SK-N-SH (cell line): Measurements from ENCODE around the gene ECSCR. TPM values are rescaled to one million over a fixed set of nuclear protein-coding genes. Genes with fewer than 3 reads are reported as not detected.
"Not testable (repeated sequence)": the region's sequence is repeated elsewhere in the genome, so short reads cannot be mapped to it uniquely, and the experiment has no call there.

ENCODE experiments used
- CTCF ChIA-PET: fragments of 300-600, 350-600 bp; formaldehyde crosslinking; extraction: SDS; loops from one replicate; lab custom pipeline; 2021; lab: Yijun Ruan, JAX
- POLR2A ChIA-PET: fragments of 350-600 bp; sonication (Branson Sonifier 250); formaldehyde crosslinking; extraction: SDS; loops from one replicate; lab custom pipeline; 2020; ENCODE audit warnings: antibody characterized with exemption, inconsistent platforms; lab: Yijun Ruan, JAX
- DNase-seq: peaks from one replicate; pipeline ENCODE4 v3.0.0; 2012
- H2AFZ ChIP-seq: fragments of 200-600 bp; sonication (generic); 2 replicates; pipeline ENCODE4 v1.8.1; 2016; ENCODE audit warnings: antibody characterized with exemption, mild to moderate bottlenecking, low read depth
- H3F3A ChIP-seq: fragments of 200-600 bp; sonication (generic); replicated peaks from 2 replicates; pipeline ENCODE3; 2016; ENCODE audit warnings: antibody characterized with exemption, mild to moderate bottlenecking; ENCODE audit not compliant: insufficient read depth
- H3K27ac ChIP-seq, 2 experiments: fragments of 200-500 bp in 1 of 2; fragments of 200-600 bp in 1 of 2; sonication (Bioruptor generic) in 1 of 2; sonication (generic), shearing (Covaris generic) in 1 of 2; 2 replicates each; pipeline versions ENCODE4 v1.5.1 to v1.6.1; 2014 to 2016; ENCODE audit warnings: low read depth in 2 of 2, inconsistent platforms in 1 of 2, low read length in 1 of 2, mild to moderate bottlenecking in 1 of 2, mixed read lengths in 1 of 2
- H3K27me3 ChIP-seq: fragments of 200-600 bp; sonication (generic), shearing (Covaris generic); 2 replicates; pipeline ENCODE4 v1.6.1; 2016; ENCODE audit warnings: mixed run types; ENCODE audit not compliant: insufficient read depth
- H3K36me3 ChIP-seq, 2 experiments: fragments of 200-500 bp in 1 of 2; fragments of 200-600 bp in 1 of 2; sonication (Bioruptor generic) in 1 of 2; sonication (generic) in 1 of 2; replicated peaks in 1 of 2; 2 replicates each; pipeline versions ENCODE3 to v1.5.1; 2014 to 2016; ENCODE audit warnings: low read length in 1 of 2, mild to moderate bottlenecking in 1 of 2; ENCODE audit not compliant: insufficient read depth in 2 of 2, control insufficient read depth in 1 of 2
- H3K4me1 ChIP-seq, 2 experiments: fragments of 200-500 bp in 1 of 2; fragments of 200-600 bp in 1 of 2; sonication (Bioruptor generic) in 1 of 2; sonication (generic), shearing (Covaris generic) in 1 of 2; 2 replicates each; pipeline versions ENCODE4 v1.5.1 to v1.6.1; 2014 to 2016; ENCODE audit warnings: low read depth in 1 of 2, low read length in 1 of 2, mixed run types in 1 of 2; ENCODE audit not compliant: insufficient read depth in 2 of 2, control insufficient read depth in 1 of 2
- H3K4me2 ChIP-seq: fragments of 200-600 bp; sonication (generic), shearing (Covaris generic); 2 replicates; pipeline ENCODE4 v1.6.1; 2017; ENCODE audit warnings: mixed run types
- H3K4me3 ChIP-seq, 2 experiments: fragments of 200-500 bp in 1 of 2; fragments of 200-600 bp in 1 of 2; sonication (Bioruptor generic) in 1 of 2; sonication (generic), shearing (Covaris generic) in 1 of 2; 2 replicates each; pipeline versions ENCODE4 v1.5.1 to v1.8.1; 2014 to 2016; ENCODE audit warnings: low read depth in 2 of 2, inconsistent platforms in 1 of 2, low read length in 1 of 2, mild to moderate bottlenecking in 1 of 2, mixed read lengths in 1 of 2, moderate library complexity in 1 of 2
- H3K79me2 ChIP-seq: fragments of 200-600 bp; sonication (generic); 2 replicates; pipeline ENCODE4 v1.8.1; 2017; ENCODE audit warnings: mild to moderate bottlenecking; ENCODE audit not compliant: insufficient read depth
- H3K9ac ChIP-seq: fragments of 200-600 bp; sonication (generic); 2 replicates; pipeline ENCODE4 v1.6.1; 2017; ENCODE audit warnings: mixed run types
- H3K9me2 ChIP-seq: fragments of 200-600 bp; sonication (generic); 2 replicates; pipeline ENCODE4 v1.6.1; 2017; ENCODE audit warnings: mixed run types
- H3K9me3 ChIP-seq: fragments of 200-600 bp; sonication (generic); 2 replicates; pipeline ENCODE4 v1.6.1; 2017; ENCODE audit warnings: mixed run types, mild to moderate bottlenecking, moderate library complexity
- H4K20me1 ChIP-seq: fragments of 200-600 bp; sonication (generic); 2 replicates; pipeline ENCODE4 v1.6.1; 2017; ENCODE audit warnings: mild to moderate bottlenecking, mixed run types; ENCODE audit not compliant: insufficient read depth
- EP300 ChIP-seq, 2 experiments: IDR thresholded peaks; 2 replicates each; pipeline versions ENCODE4 v1.4.0 to v1.6.1; 2012; ENCODE audit warnings: borderline replicate concordance in 1 of 2, low read depth in 1 of 2, low read length in 1 of 2
- EZH2phosphoT487 ChIP-seq: fragments of 200-600 bp; sonication (generic); IDR thresholded peaks from 2 replicates; pipeline ENCODE4 v1.6.1; 2017; ENCODE audit warnings: low read depth, mixed run types, mild to moderate bottlenecking, antibody characterized with exemption, moderate library complexity, borderline replicate concordance
- FOXM1 ChIP-seq: IDR thresholded peaks from 2 replicates; pipeline ENCODE4 v1.4.0; 2012; ENCODE audit warnings: low read depth, mild to moderate bottlenecking
- GATA2 ChIP-seq: sonication (generic); formaldehyde crosslinking; IDR thresholded peaks from 2 replicates; pipeline ENCODE4 v1.5.0; 2020; ENCODE audit warnings: mild to moderate bottlenecking, missing genetic modification reagents
- JUND ChIP-seq: IDR thresholded peaks from 2 replicates; pipeline ENCODE4 v1.4.0; 2012
- MAX ChIP-seq: IDR thresholded peaks from 2 replicates; pipeline ENCODE4 v1.4.0; 2012; ENCODE audit warnings: low read depth
- NFIC ChIP-seq: IDR thresholded peaks from 2 replicates; pipeline ENCODE4 v1.4.0; 2012; ENCODE audit warnings: borderline replicate concordance
- NRF1 ChIP-seq: IDR thresholded peaks from 2 replicates; pipeline ENCODE4 v1.6.1; 2012; ENCODE audit warnings: low read depth, mild to moderate bottlenecking, low read length
- RAD21 ChIP-seq: IDR thresholded peaks from 2 replicates; pipeline ENCODE4 v1.6.1; 2012; ENCODE audit warnings: mild to moderate bottlenecking, low read length
- SIN3A ChIP-seq: IDR thresholded peaks from 2 replicates; pipeline ENCODE4 v1.6.1; 2012; ENCODE audit warnings: low read depth, mild to moderate bottlenecking, low read length, moderate library complexity, borderline replicate concordance
- TAF1 ChIP-seq: IDR thresholded peaks from 2 replicates; pipeline ENCODE4 v1.6.1; 2012; ENCODE audit warnings: low read depth, mild to moderate bottlenecking, low read length, moderate library complexity, borderline replicate concordance
- YY1 ChIP-seq: IDR thresholded peaks from 2 replicates; pipeline ENCODE4 v1.4.0; 2012; ENCODE audit warnings: low read depth, mild to moderate bottlenecking
- WGBS: methylation state at CpG from one replicate; pipeline ENCODE4 v1.1.6; 2017; ENCODE audit warnings: low lambda C conversion rate; 5-methylcytosine and 5-hydroxymethylcytosine counted together
- polyA plus RNA-seq, 3 experiments: library from polyadenylated mRNA; depleted of rRNA; stranded (reverse); fragments of >200 nt; gene quantifications; 2 replicates each; pipeline ENCODE4 v1.2.3, GENCODE V29; 2012

The ECSCR gene
- polyA plus RNA-seq, 1 of the 3 experiments (the other 2 are of a cell fraction): 10.9 TPM

- POLR2A ChIA-PET, H2AFZ ChIP-seq, H3K27me3 ChIP-seq, H3K4me1 ChIP-seq, H3K4me3 ChIP-seq, H3K36me3 ChIP-seq, H3F3A ChIP-seq, H4K20me1 ChIP-seq, H3K9ac ChIP-seq, DNase-seq, H3K27ac ChIP-seq, H3K4me2 ChIP-seq, H3K9me3 ChIP-seq, H3K79me2 ChIP-seq, H3K9me2 ChIP-seq: not testable (repeated sequence)
- CTCF ChIA-PET: interaction anchor here (1.6 to 2.8 kb wide), 3 partner anchors 10 to 82 kb away, joined by 4 to 15 read pairs (median 7); no protein-coding TSS in a partner anchor
- WGBS: 85% methylated on average over 15 of the region's 15 CpGs
Measured at GRCh38 chr5:139503879-139504278, 41.3 kb upstream of the ECSCR start.

- H3K4me1 ChIP-seq, H3K9ac ChIP-seq, H3K9me3 ChIP-seq, H3K79me2 ChIP-seq, DNase-seq, POLR2A ChIA-PET, H2AFZ ChIP-seq, H3K27me3 ChIP-seq, H3K27ac ChIP-seq, H3K4me2 ChIP-seq, H3F3A ChIP-seq, H3K36me3 ChIP-seq, H3K9me2 ChIP-seq, H3K4me3 ChIP-seq, H4K20me1 ChIP-seq: not testable (repeated sequence)
- CTCF ChIA-PET: interaction anchor here (1.6 to 2.8 kb wide), 3 partner anchors 10 to 81 kb away, joined by 4 to 15 read pairs (median 7); no protein-coding TSS in a partner anchor
- 75% methylated on average over 15 of the region's 15 CpGs for WGBS
Measured at GRCh38 chr5:139503036-139503817, 40.7 kb upstream of the ECSCR start.

GRCh38 chr5:139501381-139501780 is 38.8 kb upstream of the ECSCR start:
- CTCF ChIA-PET: interaction anchor here (1.1 to 2.8 kb wide), 3 partner anchors 12 to 79 kb away, joined by 3 to 15 read pairs (median 7); no protein-coding TSS in a partner anchor
- 69% methylated on average over 4 of the region's 4 CpGs for WGBS
- no peak overlapping the region for H3K4me3 ChIP-seq

More at GRCh38 chr5:139501381-139501780, 38.8 kb upstream of the ECSCR start:
- Histone ChIP-seq H4K20me1 (no peaks in the 10 kb centered on the region), H3K36me3 (no peaks in the 10 kb centered on the region), H3K4me2 (no peak overlapping the region), H3K9me2 (no peaks in the 10 kb centered on the region), H3K27ac (no peak overlapping the region), H3K9me3 (no peaks in the 10 kb centered on the region), H3K4me1 (no peaks in the 10 kb centered on the region), H3K79me2 (no peaks in the 10 kb centered on the region), H3K9ac (no peak overlapping the region), H2AFZ (no peak overlapping the region), H3F3A (peaks cover 6% of the 10 kb centered on the region), H3K27me3 (no peaks in the 10 kb centered on the region)
- DNase-seq: no peak
- TF ChIP-seq GATA2 (CRISPR knock-in tag): no peak
- TF ChIP-seq MAX: no peak
- TF ChIP-seq SIN3A: no peak
- TF ChIP-seq NRF1: no peak
- no peak for TF ChIP-seq YY1
- TF ChIP-seq EZH2phosphoT487: no peak
- TF ChIP-seq RAD21: no peak
- no peak for TF ChIP-seq FOXM1
- no peak for TF ChIP-seq TAF1
- TF ChIP-seq NFIC: no peak
- no peak for TF ChIP-seq EP300 (IDR thresholded peaks at IDR 0.05; ENCODE audit: borderline replicate concordance in 1 of 2, low read depth in 1 of 2, low read length in 1 of 2)
- TF ChIP-seq JUND: no peak
- POLR2A ChIA-PET: no interaction called here
